Measurements from ENCODE around the gene CBX2.

Gene CBX2

DNA sequence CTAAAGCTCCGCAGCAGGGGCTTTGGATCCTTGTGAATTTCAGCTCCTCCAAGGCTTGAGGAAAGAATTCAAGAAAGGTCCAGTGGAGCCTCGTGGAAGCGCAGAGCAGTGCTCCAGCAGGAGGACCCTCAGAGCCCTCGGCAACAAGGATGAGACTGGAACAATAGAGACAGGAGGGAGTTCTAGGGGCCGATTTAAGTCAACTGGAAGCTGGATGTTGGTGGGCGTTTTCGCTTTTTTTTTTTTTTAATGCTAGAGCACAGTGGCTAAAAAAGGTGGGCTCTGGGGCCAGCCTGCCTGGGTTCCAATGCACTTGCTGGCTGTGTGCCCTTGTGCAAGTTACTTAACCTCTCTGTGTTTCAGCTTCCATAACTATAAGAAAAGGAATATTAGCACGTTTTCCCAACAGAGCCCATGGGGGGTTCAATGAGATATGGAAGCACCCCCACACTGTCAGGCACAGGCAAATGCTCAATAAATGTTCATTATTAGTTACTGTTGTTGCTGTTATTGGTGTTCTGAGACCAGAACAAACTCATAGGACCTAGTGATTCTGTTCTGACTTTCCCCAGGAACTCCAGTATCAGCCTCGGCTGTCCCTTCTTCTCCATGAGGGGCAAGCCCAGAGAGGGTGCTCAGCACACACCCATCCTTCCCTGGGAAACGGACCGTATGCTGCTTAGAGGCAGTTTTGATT, 24.2 kb downstream of the CBX2 start:
- TF ChIP-seq POLR2AphosphoS5 (IDR thresholded peaks at IDR 0.05; ENCODE audit: borderline replicate concordance, low read depth, low read length) = no peak
- no peak for TF ChIP-seq FOXP2 (optimal IDR thresholded peaks at IDR 0.05; ENCODE audit: control extremely low read depth, extremely low read length, insufficient read depth)
- no peak for TF ChIP-seq EZH2 (IDR thresholded peaks at IDR 0.05)
- H3K27ac ChIP-seq = peak overlapping the region; percentile 92
- DNase-seq (ENCODE audit: low read depth, low spot score) = no peak
- H3K36me3 ChIP-seq (ENCODE audit: insufficient read depth, low read length) = no peaks in the 10 kb centered on the region
- no peak overlapping the region for H3K4me3 ChIP-seq
- no peaks in the 10 kb centered on the region for H3K9me3 ChIP-seq (ENCODE audit: low read depth, low read length)
- H3K9ac ChIP-seq (ENCODE audit: insufficient read length) = no peak overlapping the region

DNA sequence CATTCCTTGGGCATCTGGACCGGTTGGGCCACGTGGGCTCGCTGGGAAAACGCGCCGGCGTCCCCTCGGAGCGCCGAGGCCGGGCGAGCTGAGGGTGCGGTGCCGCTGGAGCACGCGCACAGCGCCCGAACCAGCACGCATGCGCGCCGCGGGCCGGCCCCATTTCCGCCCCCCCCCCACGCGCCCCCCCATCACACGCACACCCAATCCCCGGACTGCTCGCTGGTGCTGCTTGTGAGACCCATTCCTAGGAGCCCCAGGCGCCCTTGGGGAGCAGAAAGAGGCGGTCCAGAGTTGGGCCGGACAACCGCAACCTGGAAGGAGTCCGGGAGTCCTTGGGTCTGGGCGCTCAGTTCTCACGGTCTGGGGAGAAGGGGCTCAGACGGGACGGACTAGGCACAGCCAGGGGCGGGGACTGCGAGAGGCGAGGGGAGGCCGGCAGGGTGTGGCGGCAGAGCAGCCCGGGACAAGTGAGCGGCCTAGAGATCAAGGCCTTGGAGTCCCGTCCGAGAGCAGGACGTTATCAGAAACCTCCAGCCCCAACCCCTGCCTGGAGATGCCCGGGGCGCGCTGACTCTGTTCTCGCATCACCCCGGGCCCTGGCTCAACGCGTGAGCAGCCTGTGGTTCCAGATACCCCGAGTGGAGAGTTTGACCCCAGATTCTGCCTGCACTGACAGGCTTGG, 24.9 kb downstream of the CBX2 start:
- TF ChIP-seq FOXP2 (optimal IDR thresholded peaks at IDR 0.05; ENCODE audit: control extremely low read depth, extremely low read length, insufficient read depth) (no peak), EZH2 (IDR thresholded peaks at IDR 0.05) (no peak), POLR2AphosphoS5 (IDR thresholded peaks at IDR 0.05; ENCODE audit: borderline replicate concordance, low read depth, low read length) (no peak)
- H3K4me3 ChIP-seq = peak overlapping the region; percentile 83
- peak overlapping the region; percentile 20; the same call in 1 of the 2 replicates for H3K27ac ChIP-seq
- peak overlapping the region; percentile 69 for H3K9ac ChIP-seq (ENCODE audit: insufficient read length)
- no peak for DNase-seq (ENCODE audit: low read depth, low spot score)
- H3K36me3 ChIP-seq (ENCODE audit: insufficient read depth, low read length) = no peaks in the 10 kb centered on the region
- H3K9me3 ChIP-seq (ENCODE audit: low read depth, low read length) = no peaks in the 10 kb centered on the region

DNA sequence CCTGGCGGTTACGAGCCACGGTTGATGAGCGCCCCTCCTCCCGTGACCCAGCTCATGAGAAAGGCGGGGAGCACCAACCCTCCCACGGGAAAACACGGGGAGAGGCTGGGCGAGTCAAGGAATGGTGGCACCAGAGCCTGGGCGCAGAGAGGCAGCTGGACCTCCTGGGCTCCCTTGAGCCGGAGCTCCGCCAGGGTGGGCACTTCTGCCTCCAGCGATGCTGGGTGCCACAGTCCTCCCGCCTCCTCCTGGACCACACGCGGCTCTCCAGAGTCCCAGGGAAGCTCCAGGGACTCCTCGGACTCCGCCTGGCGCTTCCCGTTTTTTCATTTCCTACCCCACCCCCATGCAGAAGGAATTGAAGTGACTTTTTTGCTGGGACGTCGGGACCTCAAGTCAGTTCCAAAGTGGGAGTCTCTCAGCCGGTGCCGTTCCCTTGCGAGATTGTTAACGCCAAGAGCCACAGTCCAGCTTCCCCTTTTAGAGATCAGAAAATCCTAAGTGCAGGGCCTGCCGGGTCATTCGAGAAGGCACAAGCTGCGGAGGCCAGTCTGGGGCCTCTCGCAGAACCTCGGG, 25.6 kb downstream of the CBX2 start:
- TF ChIP-seq FOXP2 (optimal IDR thresholded peaks at IDR 0.05; ENCODE audit: control extremely low read depth, extremely low read length, insufficient read depth) = no peak
- TF ChIP-seq POLR2AphosphoS5 (IDR thresholded peaks at IDR 0.05; ENCODE audit: borderline replicate concordance, low read depth, low read length) = no peak
- TF ChIP-seq EZH2 (IDR thresholded peaks at IDR 0.05) = no peak
- DNase-seq (ENCODE audit: low read depth, low spot score) = no peak
- Histone ChIP-seq H3K9me3 (ENCODE audit: low read depth, low read length) (no peaks in the 10 kb centered on the region), H3K9ac (ENCODE audit: insufficient read length) (peak overlapping the region; percentile 69), H3K27ac (peak overlapping the region; percentile 67), H3K4me3 (peak overlapping the region; percentile 83), H3K36me3 (ENCODE audit: insufficient read depth, low read length) (no peaks in the 10 kb centered on the region)

DNA sequence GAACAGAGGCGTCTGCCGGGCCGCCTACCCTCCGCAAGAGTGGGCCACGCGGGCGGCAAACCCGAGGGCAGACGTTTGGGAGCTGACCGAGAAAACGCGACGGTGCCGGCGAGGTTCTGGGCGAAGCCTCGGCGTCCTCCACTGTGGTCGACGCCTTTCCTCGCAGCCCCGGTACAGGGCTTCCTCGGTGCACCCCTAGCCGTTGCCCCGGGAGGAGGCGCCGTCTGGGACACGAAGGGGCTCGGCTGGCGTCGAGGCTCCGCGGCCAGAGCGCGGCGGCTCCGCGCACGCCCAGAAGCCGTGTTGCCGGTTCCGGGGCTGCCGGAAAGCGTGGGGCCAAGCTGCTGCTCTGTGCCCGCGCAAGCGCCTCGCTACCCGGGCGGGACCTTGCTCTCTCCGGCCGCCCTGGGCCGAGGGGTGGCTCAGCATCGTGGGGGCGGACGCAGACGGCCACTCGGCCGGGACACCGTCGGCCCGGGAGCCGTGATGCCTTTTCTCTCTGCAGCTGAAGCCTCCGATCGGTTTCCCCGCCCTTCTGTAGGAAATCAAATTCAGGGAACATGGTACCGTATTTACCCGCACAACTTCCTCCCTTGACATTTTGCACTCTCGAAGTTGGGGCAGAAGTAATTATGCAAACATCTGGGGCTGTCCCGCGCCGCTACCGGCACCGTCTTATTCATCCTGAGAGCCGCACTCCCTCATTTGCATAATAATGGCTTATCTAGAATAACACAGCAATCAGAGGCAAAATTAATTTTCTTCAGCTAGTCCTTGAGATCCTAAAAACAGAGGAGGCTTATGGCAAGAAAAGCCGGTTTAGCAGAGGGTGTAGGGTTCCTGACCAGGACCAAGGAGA, 26.3 kb downstream of the CBX2 start:
- H3K9ac ChIP-seq (ENCODE audit: insufficient read length) = peak overlapping the region; percentile 69
- no peaks in the 10 kb centered on the region for H3K9me3 ChIP-seq (ENCODE audit: low read depth, low read length)
- H3K27ac ChIP-seq = peak overlapping the region; percentile 67
- peak overlapping the region; percentile 83 for H3K4me3 ChIP-seq
- DNase-seq (ENCODE audit: low read depth, low spot score) = no peak
- no peaks in the 10 kb centered on the region for H3K36me3 ChIP-seq (ENCODE audit: insufficient read depth, low read length)
- TF ChIP-seq POLR2AphosphoS5 (IDR thresholded peaks at IDR 0.05; ENCODE audit: borderline replicate concordance, low read depth, low read length) (peak; percentile 71), EZH2 (IDR thresholded peaks at IDR 0.05) (no peak), FOXP2 (optimal IDR thresholded peaks at IDR 0.05; ENCODE audit: control extremely low read depth, extremely low read length, insufficient read depth) (peak; percentile 37)

DNA sequence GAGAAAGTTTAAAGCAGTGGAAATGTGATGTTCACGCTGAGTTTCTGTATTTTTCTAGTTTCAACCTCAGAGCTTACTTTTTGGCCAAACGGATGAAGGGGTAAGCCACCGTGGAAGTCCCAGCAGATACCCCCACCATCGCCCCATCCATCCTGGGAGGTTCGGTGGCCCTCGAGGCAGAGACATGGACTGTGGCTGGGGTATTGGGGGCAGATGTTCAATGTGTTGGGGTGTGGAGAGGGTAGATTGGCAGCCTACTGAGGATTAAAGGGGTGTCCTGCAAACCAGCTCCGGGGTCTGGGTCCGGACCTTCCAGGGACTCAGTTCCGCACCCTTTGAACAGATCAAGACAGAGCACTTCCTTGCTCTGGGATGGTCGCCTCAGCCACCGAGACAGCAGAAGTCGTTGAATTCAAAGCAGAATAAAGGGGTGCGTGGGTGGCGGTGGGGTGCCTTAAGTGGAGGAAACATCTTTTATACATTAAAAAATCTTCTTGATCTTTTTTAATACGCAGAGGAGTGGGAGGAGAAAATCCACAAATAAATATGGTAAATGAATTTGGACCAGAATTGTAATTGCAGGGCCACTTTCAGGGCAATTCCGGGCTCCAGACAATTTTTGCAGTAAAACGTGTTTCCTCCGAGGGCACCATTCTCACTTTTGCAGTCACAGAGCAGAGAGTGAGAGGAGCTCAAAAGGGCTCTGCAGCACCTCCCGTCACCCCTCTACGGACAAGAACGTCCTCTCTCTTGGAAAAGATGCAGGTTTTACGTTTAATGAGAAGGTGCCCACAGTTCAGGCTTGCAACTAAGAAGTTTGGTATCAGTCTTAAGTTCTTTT, 27.1 kb downstream of the CBX2 start:
- Histone ChIP-seq H3K9ac (ENCODE audit: insufficient read length) (peak overlapping the region; percentile 33), H3K36me3 (ENCODE audit: insufficient read depth, low read length) (no peaks in the 10 kb centered on the region), H3K9me3 (ENCODE audit: low read depth, low read length) (no peaks in the 10 kb centered on the region), H3K4me3 (peak overlapping the region; percentile 83), H3K27ac (peak overlapping the region; percentile 67)
- no peak for DNase-seq (ENCODE audit: low read depth, low spot score)
- TF ChIP-seq FOXP2 (optimal IDR thresholded peaks at IDR 0.05; ENCODE audit: control extremely low read depth, extremely low read length, insufficient read depth) = no peak
- no peak for TF ChIP-seq POLR2AphosphoS5 (IDR thresholded peaks at IDR 0.05; ENCODE audit: borderline replicate concordance, low read depth, low read length)
- no peak for TF ChIP-seq EZH2 (IDR thresholded peaks at IDR 0.05)

DNA sequence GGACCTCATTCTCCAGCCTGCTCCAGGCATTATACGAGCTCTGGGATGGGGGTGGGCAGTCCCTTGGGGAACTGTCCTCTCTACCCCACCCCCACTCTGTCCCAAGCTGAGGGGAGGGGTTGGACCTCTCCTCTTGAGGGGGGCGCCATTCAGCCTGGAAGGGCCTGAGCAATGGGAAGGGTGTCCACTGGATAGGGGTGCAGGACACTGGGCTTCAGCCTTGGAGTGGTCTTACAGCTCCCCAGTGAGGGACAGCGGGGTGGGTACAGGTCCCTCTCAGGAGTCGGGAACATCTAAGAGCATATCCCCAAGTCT, 28.5 kb downstream of the CBX2 start:
- Histone ChIP-seq H3K9ac (ENCODE audit: insufficient read length) (no peak overlapping the region), H3K36me3 (ENCODE audit: insufficient read depth, low read length) (no peaks in the 10 kb centered on the region), H3K9me3 (ENCODE audit: low read depth, low read length) (no peaks in the 10 kb centered on the region), H3K4me3 (no peak overlapping the region), H3K27ac (no peak overlapping the region)
- TF ChIP-seq FOXP2 (optimal IDR thresholded peaks at IDR 0.05; ENCODE audit: control extremely low read depth, extremely low read length, insufficient read depth) (no peak), POLR2AphosphoS5 (IDR thresholded peaks at IDR 0.05; ENCODE audit: borderline replicate concordance, low read depth, low read length) (no peak), EZH2 (IDR thresholded peaks at IDR 0.05) (no peak)
- DNase-seq (ENCODE audit: low read depth, low spot score) = no peak

DNA sequence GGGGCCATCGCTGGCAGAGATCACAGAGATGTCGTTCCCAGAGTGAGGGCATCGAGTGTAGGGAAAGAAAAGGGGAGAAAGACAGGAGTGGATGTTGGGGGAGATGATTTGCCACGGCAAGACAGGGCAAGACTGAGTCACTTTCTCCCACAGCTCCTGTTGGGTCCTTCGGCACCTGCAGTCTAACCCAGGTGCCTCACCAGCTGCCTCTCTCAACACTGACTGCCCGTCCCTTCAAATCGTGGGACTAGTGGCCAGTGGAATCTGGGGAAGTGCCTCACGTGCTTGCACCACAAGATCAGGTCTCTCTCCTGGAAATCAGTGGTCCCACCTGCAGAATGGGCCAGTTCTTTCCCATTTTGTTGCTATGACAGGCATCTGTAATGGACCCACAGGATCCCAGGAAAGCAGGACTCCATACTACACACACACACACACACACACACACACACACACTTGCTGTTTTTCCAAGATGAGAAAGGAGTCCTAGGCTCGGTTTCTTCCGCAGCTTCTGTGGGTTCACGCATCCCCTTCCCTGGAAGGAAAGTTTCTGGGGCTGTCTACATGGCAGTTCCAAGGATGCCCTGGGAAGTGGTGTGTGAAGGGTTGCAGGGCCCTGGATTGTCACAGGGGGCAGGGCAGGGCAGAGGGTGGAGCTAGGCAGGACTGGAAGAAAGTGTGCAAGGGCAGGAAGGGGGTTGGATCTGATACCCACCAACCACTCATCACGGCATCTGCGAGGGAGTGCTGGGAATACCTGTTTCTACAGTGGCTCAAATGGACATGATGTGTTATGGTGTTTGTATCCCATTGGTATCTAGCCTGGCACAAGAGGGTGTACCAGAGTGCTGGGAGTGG, 29.1 kb downstream of the CBX2 start:
- TF ChIP-seq POLR2AphosphoS5 (IDR thresholded peaks at IDR 0.05; ENCODE audit: borderline replicate concordance, low read depth, low read length) = no peak
- Histone ChIP-seq H3K9ac (ENCODE audit: insufficient read length) (no peak overlapping the region), H3K9me3 (ENCODE audit: low read depth, low read length) (no peaks in the 10 kb centered on the region), H3K4me3 (no peak overlapping the region), H3K27ac (no peak overlapping the region), H3K36me3 (ENCODE audit: insufficient read depth, low read length) (no peaks in the 10 kb centered on the region)
- no peak for DNase-seq (ENCODE audit: low read depth, low spot score)
